ENCODE results near the gene GPR153.

Gene GPR153

GRCh38 chr1:6287029-6287428 is 26.1 kb upstream of the GPR153 start:
- DNase-seq (ENCODE audit: low spot score) = no peak

- DNase-seq (ENCODE audit: low spot score) = no peak
Observed at GRCh38 chr1:6286266-6286665, 25.4 kb upstream of the GPR153 start.

- no peak for DNase-seq (ENCODE audit: low spot score)
Observed at GRCh38 chr1:6285336-6285735, 24.4 kb upstream of the GPR153 start.

- DNase-seq (ENCODE audit: low spot score) = no peak
Observed at GRCh38 chr1:6282577-6283270, 21.8 kb upstream of the GPR153 start.

GRCh38 chr1:6281511-6282402 is 20.9 kb upstream of the GPR153 start:
- no peak for DNase-seq (ENCODE audit: low spot score)

- no peak for DNase-seq (ENCODE audit: low spot score)
Observed at GRCh38 chr1:6280761-6281451, 20.0 kb upstream of the GPR153 start.

GRCh38 chr1:6279613-6280383 is 18.9 kb upstream of the GPR153 start:
- no peak for DNase-seq (ENCODE audit: low spot score)

- DNase-seq (ENCODE audit: low spot score) = no peak
Observed at GRCh38 chr1:6279066-6279465, 18.2 kb upstream of the GPR153 start.

- DNase-seq (ENCODE audit: low spot score) = no peak
Observed at GRCh38 chr1:6278263-6278662, 17.4 kb upstream of the GPR153 start.

- DNase-seq (ENCODE audit: low spot score) = no peak
Observed at GRCh38 chr1:6276811-6277555, 16.1 kb upstream of the GPR153 start.

- peak; percentile 29 for DNase-seq (ENCODE audit: low spot score)
Observed at GRCh38 chr1:6275826-6276782, 15.2 kb upstream of the GPR153 start.

GRCh38 chr1:6274622-6275139 is 13.8 kb upstream of the GPR153 start:
- DNase-seq (ENCODE audit: low spot score) = no peak

GRCh38 chr1:6274102-6274501 is 13.2 kb upstream of the GPR153 start:
- DNase-seq (ENCODE audit: low spot score) = no peak

GRCh38 chr1:6273380-6273891 is 12.5 kb upstream of the GPR153 start:
- peak; percentile 58 for DNase-seq (ENCODE audit: low spot score)

GRCh38 chr1:6272868-6273267 is 12.0 kb upstream of the GPR153 start:
- DNase-seq (ENCODE audit: low spot score) = no peak

- no peak for DNase-seq (ENCODE audit: low spot score)
Observed at GRCh38 chr1:6272452-6272851, 11.6 kb upstream of the GPR153 start.

GRCh38 chr1:6271554-6271953 is 10.7 kb upstream of the GPR153 start:
- DNase-seq (ENCODE audit: low spot score) = no peak

GRCh38 chr1:6271006-6271405 is 10.1 kb upstream of the GPR153 start:
- DNase-seq (ENCODE audit: low spot score) = no peak

GRCh38 chr1:6270401-6270800 is 9.5 kb upstream of the GPR153 start:
- no peak for DNase-seq (ENCODE audit: low spot score)
